ENCODE measurements around the gene PHLDA1. TPM values are rescaled to one million over a fixed set of nuclear protein-coding genes. Genes with fewer than 3 reads are reported as not detected.

PHLDA1 gene
- total and polyA plus RNA-seq, 10 of the 15 experiments (the other 5 are each of a cell fraction or from before 2014, with no cell fraction given) = 0.66 to 14.2 (median 1.3) TPM

DNA sequence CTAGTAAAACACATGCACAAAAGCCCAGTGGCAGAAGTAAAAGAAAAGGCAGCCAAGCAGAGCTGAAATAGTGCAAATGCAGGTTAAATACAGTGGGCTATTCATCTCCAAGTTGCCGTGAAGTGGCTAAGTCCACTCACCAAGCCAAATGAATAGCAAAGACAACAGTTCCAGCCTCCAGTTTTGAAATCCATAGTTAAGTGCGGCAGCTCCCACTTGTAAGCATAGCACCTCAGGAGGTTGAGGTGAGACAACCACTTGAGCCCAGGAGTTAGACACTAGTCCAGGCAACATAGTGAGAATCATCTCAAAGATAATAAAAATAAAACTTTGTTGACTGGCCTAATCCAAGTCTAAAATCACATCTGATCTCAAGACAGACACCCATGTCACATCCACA, 9.8 kb upstream of the PHLDA1 start:
- FAIRE-seq (no peak), DNase-seq (ENCODE audit: low read depth, low spot score) (no peak), ATAC-seq (no peak)
- no TSS peak for BruUV-seq (replicated peaks)
- in situ Hi-C loops (cut with MboI) = no loop called here
- H3K9ac ChIP-seq (ENCODE audit: control insufficient read depth, insufficient read depth, low read length) = no peak overlapping the region
- intact Hi-C loops (cut with micrococcal nuclease; ENCODE audit: unreplicated experiment) = no loop called here
- H3K36me3 ChIP-seq (ENCODE audit: control insufficient read depth in 2 of 2, insufficient read depth in 2 of 2, low read length in 1 of 2) = peaks cover 0 to 9% of the 10 kb centered on the region in 2 experiments; a peak in 2 of 4 replicates
- no peaks in the 10 kb centered on the region for H3K27me3 ChIP-seq (replicated peaks in 1 of 2; ENCODE audit: control insufficient read depth in 2 of 2, insufficient read depth in 2 of 2, low read length in 1 of 2)
- ChIA-PET POLR2A (interaction anchor here (1.1 kb wide), 1 partner anchor 13 kb away, joined by 3 read pairs; no protein-coding TSS in a partner anchor), SMC1A (ENCODE audit: uncharacterized antibody, unreplicated experiment) (interaction anchor here (1.1 to 16.5 kb wide), 3 partner anchors 415 to 556 kb away, joined by 3 to 268 read pairs (median 19); no protein-coding TSS in a partner anchor), RAD21 (ENCODE audit: unreplicated experiment) (interaction anchor here (2.2 to 2.4 kb wide), 2 partner anchors 10 to 306 kb away, joined by 6 to 14 read pairs; partner anchors contain the start of genes BBS10 and PHLDA1), CTCF (interaction anchor here (0.8 to 5.6 kb wide), 6 partner anchors 11 to 545 kb away, joined by 3 to 131 read pairs (median 4); no protein-coding TSS in a partner anchor)
- H3K4me3 ChIP-seq = no peak overlapping the region
- no peaks in the 10 kb centered on the region for H3K4me1 ChIP-seq (ENCODE audit: control insufficient read depth, insufficient read depth, low read length)
- no peaks in the 10 kb centered on the region for H4K20me1 ChIP-seq (ENCODE audit: control insufficient read depth, insufficient read depth)
- H3K4me2 ChIP-seq (ENCODE audit: control insufficient read depth, insufficient read depth) = no peak overlapping the region
- H3K79me2 ChIP-seq (ENCODE audit: control insufficient read depth, insufficient read depth, low read length) = no peaks in the 10 kb centered on the region
- no peaks in the 10 kb centered on the region for H3K9me3 ChIP-seq (replicated peaks; ENCODE audit: control insufficient read depth, insufficient read depth, low read length)
- 70% methylated on average over 2 of the region's 2 CpGs for WGBS (ENCODE audit: insufficient coverage, insufficient replicate concordance, low lambda C conversion rate, missing lambda C conversion rate)
- H3K27ac ChIP-seq (ENCODE audit: control insufficient read depth, insufficient read depth) = no peak overlapping the region
- TF ChIP-seq, protein P1, sequence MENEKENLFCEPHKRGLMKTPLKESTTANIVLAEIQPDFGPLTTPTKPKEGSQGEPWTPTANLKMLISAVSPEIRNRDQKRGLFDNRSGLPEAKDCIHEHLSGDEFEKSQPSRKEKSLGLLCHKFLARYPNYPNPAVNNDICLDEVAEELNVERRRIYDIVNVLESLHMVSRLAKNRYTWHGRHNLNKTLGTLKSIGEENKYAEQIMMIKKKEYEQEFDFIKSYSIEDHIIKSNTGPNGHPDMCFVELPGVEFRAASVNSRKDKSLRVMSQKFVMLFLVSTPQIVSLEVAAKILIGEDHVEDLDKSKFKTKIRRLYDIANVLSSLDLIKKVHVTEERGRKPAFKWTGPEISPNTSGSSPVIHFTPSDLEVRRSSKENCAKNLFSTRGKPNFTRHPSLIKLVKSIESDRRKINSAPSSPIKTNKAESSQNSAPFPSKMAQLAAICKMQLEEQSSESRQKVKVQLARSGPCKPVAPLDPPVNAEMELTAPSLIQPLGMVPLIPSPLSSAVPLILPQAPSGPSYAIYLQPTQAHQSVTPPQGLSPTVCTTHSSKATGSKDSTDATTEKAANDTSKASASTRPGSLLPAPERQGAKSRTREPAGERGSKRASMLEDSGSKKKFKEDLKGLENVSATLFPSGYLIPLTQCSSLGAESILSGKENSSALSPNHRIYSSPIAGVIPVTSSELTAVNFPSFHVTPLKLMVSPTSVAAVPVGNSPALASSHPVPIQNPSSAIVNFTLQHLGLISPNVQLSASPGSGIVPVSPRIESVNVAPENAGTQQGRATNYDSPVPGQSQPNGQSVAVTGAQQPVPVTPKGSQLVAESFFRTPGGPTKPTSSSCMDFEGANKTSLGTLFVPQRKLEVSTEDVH (IDR thresholded peaks at IDR 0.05; ENCODE audit: low read depth, partially characterized antibody) = no peak
- TF ChIP-seq POLR2AphosphoS5 (IDR thresholded peaks at IDR 0.05; ENCODE audit: low read length) = peak; percentile 24; the same call in 1 of the 2 replicates
- no peak overlapping the region for H2AFZ ChIP-seq (ENCODE audit: control insufficient read depth, low read depth, low read length)

DNA sequence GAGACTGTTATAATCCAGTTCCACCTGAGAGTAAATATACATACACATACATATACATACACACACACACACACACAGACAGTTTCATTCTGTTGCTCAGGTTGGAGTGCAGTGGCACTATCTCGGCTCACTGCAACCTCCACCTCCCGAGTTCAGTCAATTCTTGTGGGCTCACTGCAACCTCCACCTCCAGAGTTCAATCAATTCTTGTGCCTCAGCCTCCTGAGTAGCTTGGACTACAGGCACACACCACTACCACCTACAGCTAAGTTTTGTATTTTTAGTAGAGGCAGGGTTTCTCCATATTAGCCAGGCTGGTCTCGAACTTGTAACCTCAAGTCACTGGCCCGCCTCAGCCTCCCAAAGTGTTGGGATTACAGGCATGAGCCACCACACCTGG, 8.9 kb upstream of the PHLDA1 start:
- in situ Hi-C loops (cut with MboI) (no loop called here), intact Hi-C loops (cut with micrococcal nuclease; ENCODE audit: unreplicated experiment) (no loop called here)
- no peaks in the 10 kb centered on the region for H4K20me1 ChIP-seq (ENCODE audit: control insufficient read depth, insufficient read depth)
- ATAC-seq (no peak), DNase-seq (ENCODE audit: low read depth, low spot score) (no peak), FAIRE-seq (no peak)
- H2AFZ ChIP-seq (ENCODE audit: control insufficient read depth, low read depth, low read length) = no peak overlapping the region
- POLR2A ChIA-PET = interaction anchor here (0.6 to 1.1 kb wide), 2 partner anchors 14 to 396 kb away, joined by 3 read pairs; no protein-coding TSS in a partner anchor
- no peak overlapping the region for H3K9ac ChIP-seq (ENCODE audit: control insufficient read depth, insufficient read depth, low read length)
- H3K27ac ChIP-seq (ENCODE audit: control insufficient read depth, insufficient read depth) = no peak overlapping the region
- no peaks in the 10 kb centered on the region for H3K27me3 ChIP-seq (replicated peaks in 1 of 2; ENCODE audit: control insufficient read depth in 2 of 2, insufficient read depth in 2 of 2, low read length in 1 of 2)
- no TSS peak for BruUV-seq (replicated peaks)
- H3K9me3 ChIP-seq (replicated peaks; ENCODE audit: control insufficient read depth, insufficient read depth, low read length) = no peaks in the 10 kb centered on the region
- SMC1A ChIA-PET (ENCODE audit: uncharacterized antibody, unreplicated experiment) = interaction anchor here (0.6 to 16.5 kb wide), 14 partner anchors 9 to 555 kb away, joined by 3 to 268 read pairs (median 4); partner anchors contain the start of gene KRR1
- no peaks in the 10 kb centered on the region for H3K79me2 ChIP-seq (ENCODE audit: control insufficient read depth, insufficient read depth, low read length)
- H3K4me3 ChIP-seq = no peak overlapping the region
- CTCF ChIA-PET = interaction anchor here (0.8 to 5.6 kb wide), 13 partner anchors 10 to 556 kb away, joined by 3 to 131 read pairs (median 5); no protein-coding TSS in a partner anchor
- no peaks in the 10 kb centered on the region for H3K4me1 ChIP-seq (ENCODE audit: control insufficient read depth, insufficient read depth, low read length)
- 62% methylated on average over 4 of the region's 4 CpGs for WGBS (ENCODE audit: insufficient coverage, insufficient replicate concordance, low lambda C conversion rate, missing lambda C conversion rate)
- H3K36me3 ChIP-seq (ENCODE audit: control insufficient read depth in 2 of 2, insufficient read depth in 2 of 2, low read length in 1 of 2) = peaks cover 0 to 9% of the 10 kb centered on the region in 2 experiments; a peak in 2 of 4 replicates
- RAD21 ChIA-PET (ENCODE audit: unreplicated experiment) = interaction anchor here (1.0 to 2.7 kb wide), 6 partner anchors 9 to 514 kb away, joined by 3 to 14 read pairs (median 4); partner anchors contain the start of genes BBS10 and PHLDA1
- no peak overlapping the region for H3K4me2 ChIP-seq (ENCODE audit: control insufficient read depth, insufficient read depth)
- no peak for TF ChIP-seq POU2F2 (IDR thresholded peaks at IDR 0.05; ENCODE audit: borderline replicate concordance, low read depth, low read length)
- no peak for TF ChIP-seq ZNF207 (IDR thresholded peaks at IDR 0.05; ENCODE audit: borderline replicate concordance)
- no peak for TF ChIP-seq FOXK2 (IDR thresholded peaks at IDR 0.05)
- TF ChIP-seq, protein P2, sequence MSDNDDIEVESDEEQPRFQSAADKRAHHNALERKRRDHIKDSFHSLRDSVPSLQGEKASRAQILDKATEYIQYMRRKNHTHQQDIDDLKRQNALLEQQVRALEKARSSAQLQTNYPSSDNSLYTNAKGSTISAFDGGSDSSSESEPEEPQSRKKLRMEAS (IDR thresholded peaks at IDR 0.05; ENCODE audit: low read depth, low read length) = no peak
- no peak for TF ChIP-seq BCL11A (IDR thresholded peaks at IDR 0.05; ENCODE audit: low read depth, low read length)
- TF ChIP-seq POLR2A (IDR thresholded peaks at IDR 0.05; ENCODE audit: low read depth, low read length) = no peak
- TF ChIP-seq RCOR1 (conservative IDR thresholded peaks at IDR 0.05; ENCODE audit: low read depth, low read length) = no peak
- TF ChIP-seq YY1 (IDR thresholded peaks at IDR 0.05; ENCODE audit: low read depth, low read length) = no peak
- TF ChIP-seq SUPT20H (IDR thresholded peaks at IDR 0.05; ENCODE audit: borderline replicate concordance, control insufficient read depth, low read depth, low read length) = no peak
- TF ChIP-seq NR2F1 (conservative IDR thresholded peaks at IDR 0.05) = no peak
- no peak for TF ChIP-seq ETV6 (conservative IDR thresholded peaks at IDR 0.05 in 1 of 2, IDR thresholded peaks at IDR 0.05 in 1 of 2; ENCODE audit: borderline replicate concordance in 1 of 2, low read depth in 1 of 2)
